ENCODE measurements around the gene EXOC8.
"Not testable (repeated sequence)": the region's sequence is repeated elsewhere in the genome, so short reads cannot be mapped to it uniquely, and the experiment has no call there.

The EXOC8 gene

GRCh38 chr1:231351816-231352215 is 14.2 kb upstream of the EXOC8 start:
- no peak for DNase-seq

GRCh38 chr1:231348856-231349255 is 11.2 kb upstream of the EXOC8 start:
- not testable (repeated sequence) for DNase-seq

DNA sequence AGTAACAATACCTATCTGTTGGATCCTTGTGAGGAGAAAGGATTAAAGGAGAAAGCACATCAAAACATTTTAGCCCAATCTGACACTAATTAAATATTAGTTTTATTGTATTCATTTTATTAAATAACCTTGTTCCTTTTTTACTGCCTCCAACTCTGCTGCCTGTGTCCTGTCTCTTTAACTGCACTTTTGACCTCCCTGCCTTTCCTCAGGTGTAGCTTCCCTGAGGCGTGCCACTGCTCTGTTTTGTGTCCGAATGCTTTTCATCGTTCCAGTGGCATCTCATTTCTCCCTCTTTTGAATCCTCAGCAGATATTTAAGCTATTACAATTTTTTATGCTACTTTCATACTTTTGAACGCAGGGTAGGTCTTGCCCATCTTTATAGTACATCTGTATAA is 10.8 kb upstream of the EXOC8 start:
- DNase-seq = no peak

DNA sequence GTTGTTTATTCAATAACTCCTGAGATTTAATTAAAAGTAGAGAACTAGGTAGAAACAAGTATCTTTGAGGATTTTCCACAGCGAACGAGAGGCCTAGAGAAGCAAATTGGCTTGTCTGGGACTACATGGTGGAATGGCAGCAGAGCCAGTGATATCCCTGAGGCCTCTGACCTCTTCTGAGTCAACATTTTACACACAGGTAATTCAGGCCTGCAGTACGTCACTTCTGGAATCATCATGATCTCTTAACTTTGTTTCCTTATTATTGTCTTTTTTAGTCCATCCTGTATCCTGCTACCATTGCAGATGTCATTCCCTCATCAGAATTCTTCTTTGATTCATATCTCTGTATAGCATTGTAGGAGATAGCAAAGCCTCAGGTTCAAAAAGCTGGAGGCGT is 10.3 kb upstream of the EXOC8 start:
- no peak for DNase-seq

DNA sequence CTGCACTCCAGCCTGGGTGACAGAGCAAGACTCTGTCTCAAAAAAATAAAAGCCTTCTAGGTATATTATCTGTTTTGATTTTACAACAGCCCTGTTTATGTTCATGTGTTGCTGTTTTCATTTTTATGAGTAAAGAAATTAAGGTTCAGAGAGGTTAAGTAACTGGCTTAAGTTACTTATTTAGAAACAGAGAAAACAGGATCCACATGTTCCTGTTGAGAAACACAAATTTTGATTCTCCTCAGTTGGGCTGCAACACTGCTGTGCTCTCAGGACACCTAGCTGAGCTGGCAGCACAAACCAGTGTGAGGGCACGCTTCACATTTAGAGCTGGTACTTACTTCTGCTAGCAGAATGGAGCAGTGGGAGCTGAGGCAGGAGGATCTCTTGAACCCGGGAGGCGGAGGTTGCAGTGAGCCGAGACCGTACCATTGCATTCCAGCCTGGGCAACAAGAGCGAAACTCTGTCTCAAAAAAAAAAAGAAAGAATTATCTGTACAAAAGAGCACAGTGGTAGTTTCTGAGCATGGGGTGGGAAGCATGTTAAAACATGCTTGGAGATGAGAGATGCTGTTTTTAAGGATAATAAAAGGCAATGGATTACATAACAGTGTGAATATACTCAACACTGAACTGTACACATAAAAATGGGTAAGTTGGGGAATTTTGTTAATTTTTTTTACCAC is 2.8 kb upstream of the EXOC8 start:
- DNase-seq = no peak

- DNase-seq = no peak
These were observed 847 bp upstream of the EXOC8 start, which contains the start of gene SPRTN for GRCh38 chr1:231338270-231339128. Gene SPRTN (plus strand): TSS chr1:231338293. CDS start chr1:231338384, 91 bp downstream.

GRCh38 chr1:231337043-231337471 is 595 bp downstream of the EXOC8 start:
- no peak for DNase-seq

GRCh38 chr1:231335663-231336602 is 1.7 kb downstream of the EXOC8 start:
- peak; percentile 8 for DNase-seq

- no peak for DNase-seq
These were observed 2.7 kb downstream of the EXOC8 start for GRCh38 chr1:231334952-231335351.

- no peak for DNase-seq
These were observed 3.5 kb downstream of the EXOC8 start for GRCh38 chr1:231334079-231334666.

DNA sequence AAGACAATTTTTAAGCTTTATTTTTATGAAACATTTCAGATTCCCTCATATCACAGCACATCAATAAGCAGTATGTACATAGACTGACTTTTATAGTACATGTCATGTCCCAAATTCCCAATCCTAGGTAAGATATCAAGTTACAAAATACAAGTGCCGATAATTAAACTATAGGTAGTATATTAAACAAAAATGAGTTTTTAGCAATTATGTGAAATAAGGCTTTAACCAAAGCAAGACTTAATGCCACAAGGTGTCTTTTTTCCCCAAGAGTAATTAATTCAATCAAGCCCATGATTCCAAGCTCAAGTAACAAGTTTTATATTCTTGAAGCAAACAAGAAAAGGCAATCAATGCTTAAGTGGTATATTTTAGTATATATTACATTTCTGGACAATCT is 4.9 kb downstream of the EXOC8 start:
- DNase-seq = no peak

DNA sequence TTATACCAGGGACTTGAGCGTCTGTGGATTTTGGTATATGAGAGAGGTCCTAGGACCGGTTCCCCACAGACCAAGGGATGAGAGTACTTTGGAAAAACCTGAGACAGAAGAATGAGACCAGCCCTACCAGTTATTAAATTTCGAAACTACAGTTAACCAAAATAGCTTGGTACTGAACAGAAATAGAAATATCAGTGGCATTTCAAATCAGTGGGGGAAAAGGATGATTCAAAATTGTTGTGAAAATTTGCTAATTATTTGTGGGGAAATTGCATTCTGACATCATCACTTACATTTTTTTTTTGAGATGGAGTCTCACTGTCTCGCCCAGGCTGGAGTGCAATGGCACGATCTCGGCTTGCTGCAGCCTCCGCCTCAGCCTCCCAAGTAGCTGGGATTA is 8.2 kb downstream of the EXOC8 start:
- DNase-seq = no peak

- no peak for DNase-seq
These were observed 10.0 kb downstream of the EXOC8 start for GRCh38 chr1:231327617-231328016.

DNA sequence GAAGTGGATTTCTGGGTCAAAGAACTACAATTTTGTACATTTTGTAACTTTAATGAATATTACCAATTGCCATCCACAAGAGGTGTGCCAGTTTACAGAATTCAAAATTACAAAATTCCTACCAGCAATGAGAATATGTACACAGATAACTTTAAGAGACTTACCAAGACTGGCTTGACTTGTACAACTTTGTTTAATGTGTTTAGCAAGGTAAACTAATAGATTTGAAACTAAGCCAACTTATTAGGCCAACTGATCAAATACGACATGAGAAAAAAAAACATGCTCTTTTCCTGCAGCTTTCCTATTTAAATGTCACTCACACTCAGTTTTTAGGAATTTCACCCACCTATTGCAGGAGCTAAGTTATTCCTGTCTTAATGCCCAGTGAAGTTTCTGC is 11.4 kb downstream of the EXOC8 start:
- DNase-seq = no peak

GRCh38 chr1:231324660-231325059 is 13.0 kb downstream of the EXOC8 start:
- DNase-seq = no peak

DNA sequence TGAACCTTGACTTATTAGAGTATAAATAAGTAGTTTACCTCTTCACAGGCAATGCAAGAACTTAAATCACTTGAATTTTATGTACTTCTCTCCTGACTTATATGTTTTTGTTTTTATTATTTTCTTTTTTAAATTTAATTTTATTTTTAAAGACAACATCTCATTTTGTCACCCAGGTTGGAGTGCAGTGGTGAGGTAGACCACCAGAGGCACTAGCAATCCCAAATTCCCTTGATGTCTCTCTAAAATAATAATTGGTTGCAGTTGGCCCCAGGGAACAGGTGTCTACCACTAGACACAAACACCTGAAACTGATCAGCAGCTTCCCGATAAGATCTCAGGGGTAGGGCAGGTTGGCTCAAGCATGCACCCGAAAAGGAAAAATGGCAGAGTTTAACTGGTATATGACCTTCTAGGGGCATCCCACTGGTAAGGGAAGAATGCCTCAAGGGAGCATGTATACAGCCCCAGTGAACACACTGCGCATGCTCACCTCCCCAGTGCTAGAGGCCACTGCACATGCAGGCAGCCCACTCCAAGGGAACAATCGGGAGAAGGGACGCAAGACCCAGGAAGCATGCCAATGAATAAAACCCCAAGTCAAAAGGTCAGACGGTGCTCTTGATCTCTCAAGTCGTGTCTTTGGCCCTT is 14.6 kb downstream of the EXOC8 start:
- peak; percentile 8 for DNase-seq

GRCh38 chr1:231319080-231319479 is 18.6 kb downstream of the EXOC8 start:
- DNase-seq = no peak

GRCh38 chr1:231318568-231318967 is 19.1 kb downstream of the EXOC8 start:
- DNase-seq = no peak

- no peak for DNase-seq
These were observed 19.7 kb downstream of the EXOC8 start for GRCh38 chr1:231318015-231318355.

- DNase-seq = no peak
These were observed 20.2 kb downstream of the EXOC8 start for GRCh38 chr1:231317306-231318014.

DNA sequence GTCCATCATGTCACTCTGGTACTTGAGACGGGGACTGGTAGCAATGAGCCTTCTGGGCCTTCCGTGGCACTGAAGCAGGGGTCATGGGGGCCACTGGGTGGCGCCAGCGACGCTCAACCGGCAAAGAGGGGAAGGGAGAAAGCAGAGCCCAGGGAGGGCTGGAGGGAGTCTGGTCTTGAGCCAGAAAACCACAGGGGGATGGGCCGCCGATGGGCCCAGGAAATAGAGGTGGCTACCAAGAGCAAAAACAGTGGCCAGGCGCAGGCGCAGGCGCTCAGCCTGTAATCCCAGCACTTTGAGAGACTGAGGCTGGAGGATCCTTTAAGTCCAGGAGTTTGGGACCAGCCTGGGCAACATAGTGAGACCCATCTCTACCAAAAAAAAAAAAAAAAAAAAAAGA is 21.8 kb downstream of the EXOC8 start:
- DNase-seq = peak; percentile 76

GRCh38 chr1:231313661-231314060 is 24.0 kb downstream of the EXOC8 start:
- DNase-seq = no peak

Data from hematopoietic multipotent progenitor cell treated with erythropoietin and hydrocortisone succinate and interleukin-3 and kit ligand, for 4 days (in vitro differentiated cells).